Sigmoid colon (tissue), 4 donors: ENCODE measurements around the gene TMEM107.
A peak's percentile ranks its signal among the peaks of the same experiment; 100 is the strongest.

Source experiments
- EP300 ChIP-seq, 4 donors: sonication (generic); formaldehyde crosslinking; IDR thresholded peaks; one replicate each; pipeline ENCODE4 v1.6.1; 2017; ENCODE audit warnings: antibody characterized with exemption in 4 of 4
- POLR2A ChIP-seq, 2 donors: fragments of 450-650 bp; IDR thresholded peaks; one replicate each; pipeline ENCODE4 v1.6.1; 2016; ENCODE audit warnings: antibody characterized with exemption in 2 of 2, mild to moderate bottlenecking in 2 of 2, moderate library complexity in 2 of 2
- TF ChIP-seq, protein P1 (sequence below), 4 experiments: fragments of 450-650 bp in 3 of 4; fragments of 200-600 bp in 1 of 4; IDR thresholded peaks; one replicate each; pipeline ENCODE4 v1.5.1; 2016 to 2019; ENCODE audit warnings: antibody characterized with exemption in 4 of 4, mild to moderate bottlenecking in 3 of 4, moderate library complexity in 2 of 4

DNA sequence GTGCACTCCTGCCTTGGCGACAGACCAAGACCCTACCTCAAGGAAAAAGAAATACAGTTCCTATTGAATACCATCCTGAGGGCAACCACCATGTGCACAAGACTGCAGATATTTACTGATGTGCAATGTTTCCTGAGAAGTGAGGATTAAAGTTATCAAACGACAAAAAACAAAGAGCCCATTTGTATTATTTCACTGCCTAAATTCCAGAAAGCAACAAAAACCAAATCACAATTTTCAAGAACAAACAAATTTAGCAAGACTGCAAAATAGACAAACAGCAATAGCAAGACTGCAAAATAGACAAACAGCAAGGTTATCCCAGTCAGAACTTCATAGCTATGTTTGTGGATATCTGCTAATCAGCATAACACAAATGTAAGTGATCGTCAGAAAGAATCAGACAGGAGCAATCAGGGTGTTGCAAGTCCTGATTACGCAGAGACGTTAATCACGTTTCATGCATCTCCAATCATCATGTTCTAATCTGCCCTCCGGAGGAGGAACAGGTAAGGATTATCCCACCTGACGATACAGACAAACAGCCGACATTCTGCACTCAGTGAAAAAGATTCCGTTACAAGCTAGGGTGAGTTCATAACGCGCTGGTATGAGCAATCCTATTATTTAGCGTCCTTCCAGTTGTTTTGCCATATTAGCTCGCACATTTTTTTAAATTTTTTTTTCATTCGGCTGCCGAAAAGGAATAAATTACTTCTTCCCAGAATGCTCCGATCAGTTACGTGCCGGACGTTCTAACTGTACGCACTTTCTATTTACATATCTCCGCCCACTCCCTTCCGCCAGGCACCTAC lies 2.9 kb downstream of the TMEM107 start:
- TF ChIP-seq POLR2A (IDR thresholded peaks at IDR 0.05) (peak; percentile 99 to 100), EP300 (IDR thresholded peaks at IDR 0.05) (peak in 1 of 4 donors; percentile 35)
- TF ChIP-seq, protein P1, sequence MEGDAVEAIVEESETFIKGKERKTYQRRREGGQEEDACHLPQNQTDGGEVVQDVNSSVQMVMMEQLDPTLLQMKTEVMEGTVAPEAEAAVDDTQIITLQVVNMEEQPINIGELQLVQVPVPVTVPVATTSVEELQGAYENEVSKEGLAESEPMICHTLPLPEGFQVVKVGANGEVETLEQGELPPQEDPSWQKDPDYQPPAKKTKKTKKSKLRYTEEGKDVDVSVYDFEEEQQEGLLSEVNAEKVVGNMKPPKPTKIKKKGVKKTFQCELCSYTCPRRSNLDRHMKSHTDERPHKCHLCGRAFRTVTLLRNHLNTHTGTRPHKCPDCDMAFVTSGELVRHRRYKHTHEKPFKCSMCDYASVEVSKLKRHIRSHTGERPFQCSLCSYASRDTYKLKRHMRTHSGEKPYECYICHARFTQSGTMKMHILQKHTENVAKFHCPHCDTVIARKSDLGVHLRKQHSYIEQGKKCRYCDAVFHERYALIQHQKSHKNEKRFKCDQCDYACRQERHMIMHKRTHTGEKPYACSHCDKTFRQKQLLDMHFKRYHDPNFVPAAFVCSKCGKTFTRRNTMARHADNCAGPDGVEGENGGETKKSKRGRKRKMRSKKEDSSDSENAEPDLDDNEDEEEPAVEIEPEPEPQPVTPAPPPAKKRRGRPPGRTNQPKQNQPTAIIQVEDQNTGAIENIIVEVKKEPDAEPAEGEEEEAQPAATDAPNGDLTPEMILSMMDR (IDR thresholded peaks at IDR 0.05): no peak
